K562 (cell line): ENCODE measurements around the gene PCDH1. TPM values are rescaled to one million over a fixed set of nuclear protein-coding genes. Genes with fewer than 3 reads are reported as not detected.

Source experiments
- CREBBP ChIP-seq: IDR thresholded peaks from one replicate; pipeline ENCODE4 v1.6.1; 2012; ENCODE audit warnings: low read depth, mild to moderate bottlenecking, control low read depth, inconsistent platforms, low read length
- E2F1 ChIP-seq: sonication (generic); formaldehyde crosslinking; IDR thresholded peaks from 2 replicates; pipeline ENCODE4 v1.8.1; 2023; ENCODE audit warnings: mild to moderate bottlenecking, missing genetic modification reagents, moderate library complexity
- ILK ChIP-seq: fragments of 450-650 bp; IDR thresholded peaks from 2 replicates; pipeline ENCODE4 v1.6.1; 2016; ENCODE audit warnings: missing genetic modification characterization, low read depth, mild to moderate bottlenecking, missing compliant biosample characterization, moderate library complexity, borderline replicate concordance
- KDM5B ChIP-seq: fragments of 200-600 bp; sonication (generic); IDR thresholded peaks from 2 replicates; pipeline ENCODE4 v1.6.1; 2012; ENCODE audit warnings: low read depth, mild to moderate bottlenecking, moderate library complexity, low read length, control low read depth, inconsistent platforms; ENCODE audit not compliant: insufficient replicate concordance
- KHSRP ChIP-seq: fragments of 450-650 bp; IDR thresholded peaks from 2 replicates; pipeline ENCODE4 v1.6.1; 2017
- KLF16 ChIP-seq: IDR thresholded peaks from 2 replicates; pipeline ENCODE4 v1.6.1; 2016; ENCODE audit warnings: antibody characterized with exemption
- LEF1 ChIP-seq: fragments of 450-650 bp; IDR thresholded peaks from 2 replicates; pipeline ENCODE4 v1.6.1; 2016; ENCODE audit warnings: mild to moderate bottlenecking
- MEF2A ChIP-seq: IDR thresholded peaks from 2 replicates; pipeline ENCODE4 v1.6.1; 2011; ENCODE audit warnings: low read depth, mild to moderate bottlenecking, low read length, moderate library complexity; ENCODE audit not compliant: control insufficient read depth
- MYBL2 ChIP-seq, 2 experiments: fragments of 450-650 bp in 1 of 2; sonication (generic) in 1 of 2; formaldehyde crosslinking in 1 of 2; IDR thresholded peaks; 2 replicates each; pipeline versions ENCODE4 v1.6.1 to v1.8.1; 2017 to 2022; ENCODE audit warnings: borderline replicate concordance in 1 of 2, inconsistent platforms in 1 of 2, low read depth in 1 of 2, mild to moderate bottlenecking in 1 of 2, missing genetic modification reagents in 1 of 2, moderate library complexity in 1 of 2
- NFIC ChIP-seq: fragments of 450-650 bp; IDR thresholded peaks from 2 replicates; pipeline ENCODE4 v1.6.1; 2017; ENCODE audit warnings: mild to moderate bottlenecking, inconsistent platforms
- RAD21 ChIP-seq, 2 experiments: fragments of 250-450 bp in 1 of 2; fragments of 450-650 bp in 1 of 2; sonication (Bioruptor Pico) in 1 of 2; formaldehyde crosslinking in 1 of 2; IDR thresholded peaks in 1 of 2; conservative IDR thresholded peaks in 1 of 2; 2 replicates each; pipeline versions ENCODE4 v1.4.0 to v1.8.0; 2020 to 2022; ENCODE audit warnings: mild to moderate bottlenecking in 2 of 2, moderate library complexity in 1 of 2
- SIX5 ChIP-seq, 2 experiments: IDR thresholded peaks; 2 replicates each; pipeline ENCODE4 v1.6.1; 2011; ENCODE audit warnings: low read length in 2 of 2, borderline replicate concordance in 1 of 2, low read depth in 1 of 2, mild to moderate bottlenecking in 1 of 2, moderate library complexity in 1 of 2; ENCODE audit not compliant: insufficient read depth in 1 of 2
- SLC30A9 ChIP-seq: fragments of 250-450 bp; sonication (Bioruptor Pico); IDR thresholded peaks from 2 replicates; pipeline ENCODE4 v1.8.0; 2022; ENCODE audit warnings: mild to moderate bottlenecking, moderate library complexity
- TAF15 ChIP-seq: fragments of 200-400 bp; formaldehyde crosslinking; IDR thresholded peaks from 2 replicates; pipeline ENCODE4 v1.6.1; 2017; ENCODE audit warnings: mild to moderate bottlenecking, low read depth, low read length, moderate library complexity
- TARDBP ChIP-seq: fragments of 450-650 bp; IDR thresholded peaks from 2 replicates; pipeline ENCODE4 v1.6.1; 2016
- TGIF2 ChIP-seq: sonication (generic); formaldehyde crosslinking; IDR thresholded peaks from 2 replicates; pipeline ENCODE4 v1.8.1; 2022; ENCODE audit warnings: mild to moderate bottlenecking, missing genetic modification reagents, moderate library complexity
- XRCC3 ChIP-seq: fragments of 450-650 bp; IDR thresholded peaks from 2 replicates; pipeline ENCODE4 v1.6.1; 2017; ENCODE audit warnings: mild to moderate bottlenecking, moderate library complexity
- ZBTB8A ChIP-seq: fragments of 450-650 bp; IDR thresholded peaks from 2 replicates; pipeline ENCODE4 v1.6.1; 2018; ENCODE audit warnings: mild to moderate bottlenecking, moderate library complexity; ENCODE audit not compliant: partially characterized antibody
- ZEB2 ChIP-seq: fragments of 450-650 bp; IDR thresholded peaks from 2 replicates; pipeline ENCODE4 v1.6.1; 2016
- ZNF12 ChIP-seq: sonication (generic); formaldehyde crosslinking; IDR thresholded peaks from 2 replicates; pipeline ENCODE4 v1.4.0; 2020; ENCODE audit warnings: mild to moderate bottlenecking, missing genetic modification reagents
- ZNF324 ChIP-seq: fragments of 250-450 bp; sonication (Bioruptor Pico); IDR thresholded peaks from 2 replicates; pipeline ENCODE4 v1.4.0; 2020; ENCODE audit warnings: mild to moderate bottlenecking
- ZNF354B ChIP-seq: fragments of 250-450 bp; sonication (Bioruptor Pico); IDR thresholded peaks from 2 replicates; pipeline ENCODE4 v1.4.0; 2020
- ZNF507 ChIP-seq: conservative IDR thresholded peaks from 2 replicates; pipeline ENCODE4 v1.6.1; 2017; ENCODE audit warnings: missing genetic modification characterization, missing compliant biosample characterization
- ZNF609 ChIP-seq: sonication (generic); formaldehyde crosslinking; IDR thresholded peaks from 2 replicates; pipeline ENCODE4 v1.8.1; 2023; ENCODE audit warnings: missing genetic modification reagents, mild to moderate bottlenecking, borderline replicate concordance
- polyA plus RNA-seq, 8 experiments: library from polyadenylated mRNA; depleted of rRNA in 4 of 8; stranded (reverse) in 5 of 8; unstranded in 3 of 8; fragments of >200 nt; fragmentation: Nextera tagmentation in 2 of 8; fragmentation: Illumina TruSeq in 1 of 8; extraction: Ambion mirVana in 2 of 8; extraction: Trizol in 1 of 8; gene quantifications; 2 replicates each; pipeline versions ENCODE4 v1.2.1 to v1.2.3, GENCODE V29; 2011 to 2014; ENCODE audit warnings: inconsistent platforms in 1 of 8, missing spikeins in 1 of 8
- total RNA-seq, 7 experiments: library from RNA; depleted of rRNA in 6 of 7; stranded (reverse); fragments of >200 nt in 6 of 7; fragmentation: Illumina TruSeq in 2 of 7; extraction: Trizol in 2 of 7; gene quantifications; 2 replicates each; pipeline versions ENCODE4 v1.2.1 to v1.2.3, GENCODE V29; 2011 to 2021; ENCODE audit warnings: low replicate concordance in 1 of 7

PCDH1 gene
- total and polyA plus RNA-seq, 9 of the 15 experiments (the other 6 are each of a cell fraction or from before 2014, with no cell fraction given): 0.11 to 3.6 (median 1.9) TPM; not detected in 1

- TF ChIP-seq RAD21 (CRISPR knock-in tag; conservative IDR thresholded peaks at IDR 0.05 in 1 of 2, IDR thresholded peaks at IDR 0.05 in 1 of 2) (peak in 1 of 2 experiments; percentile 42; a peak in 2 of 4 replicates), MEF2A (no peak), TAF15 (no peak), XRCC3 (no peak), CREBBP (no peak), SIX5 (IDR thresholded peaks at IDR 0.05; ENCODE audit: borderline replicate concordance in 1 of 2, insufficient read depth in 1 of 2, low read depth in 1 of 2, low read length in 2 of 2) (no peak), NFIC (no peak), ZNF354B (CRISPR knock-in tag) (no peak), ZNF12 (CRISPR knock-in tag) (no peak), KDM5B (no peak), E2F1 (no peak), ZBTB8A (no peak), KHSRP (no peak), TGIF2 (CRISPR knock-in tag) (no peak), LEF1 (no peak; the same call in 1 of the 2 replicates), ZEB2 (no peak), MYBL2 (IDR thresholded peaks at IDR 0.05; ENCODE audit: low read depth) (no peak), MYBL2 (CRISPR knock-in tag; IDR thresholded peaks at IDR 0.05; ENCODE audit: borderline replicate concordance) (no peak), SLC30A9 (CRISPR knock-in tag) (no peak), ZNF507 (tag) (no peak), ZNF609 (no peak), TARDBP (no peak), ZNF324 (CRISPR knock-in tag) (no peak), KLF16 (no peak), ILK (tag) (no peak)
These were observed 2.2 kb downstream of the PCDH1 start (continued) for GRCh38 chr5:141875795-141876627.
